ENCODE results near the gene GSX1.
"Not testable (repeated sequence)": the region's sequence is repeated elsewhere in the genome, so short reads cannot be mapped to it uniquely, and the experiment has no call there.

Gene GSX1

GRCh38 chr13:27792393-27793218, at the start of gene GSX1:
GSX1 (plus strand) TSS chr13:27792483; CDS start chr13:27792691, 208 bp downstream.
- peak; percentile 29 for DNase-seq (ENCODE audit: low read depth)
- H3K4me3 ChIP-seq (ENCODE audit: low read length) = no peak within 1 kb of the TSS
- TF ChIP-seq CTCF (conservative IDR thresholded peaks at IDR 0.05; ENCODE audit: low read depth, low read length) = no peak

- H3K4me3 ChIP-seq (ENCODE audit: low read length) = no peak overlapping the region
- DNase-seq (ENCODE audit: low read depth) = no peak
- no peak for TF ChIP-seq CTCF (conservative IDR thresholded peaks at IDR 0.05; ENCODE audit: low read depth, low read length)
Measured at GRCh38 chr13:27744801-27745200, 47.5 kb upstream of the GSX1 start.

- no peak overlapping the region for H3K4me3 ChIP-seq (ENCODE audit: low read length)
- no peak for TF ChIP-seq CTCF (conservative IDR thresholded peaks at IDR 0.05; ENCODE audit: low read depth, low read length)
- no peak for DNase-seq (ENCODE audit: low read depth)
Measured at GRCh38 chr13:27745301-27745700, 47.0 kb upstream of the GSX1 start.

GRCh38 chr13:27748143-27748542, 44.1 kb upstream of the GSX1 start:
- DNase-seq (ENCODE audit: low read depth); H3K4me3 ChIP-seq (ENCODE audit: low read length): not testable (repeated sequence)

GRCh38 chr13:27751953-27752532, 40.2 kb upstream of the GSX1 start:
- TF ChIP-seq CTCF (conservative IDR thresholded peaks at IDR 0.05; ENCODE audit: low read depth, low read length) = no peak
- no peak overlapping the region for H3K4me3 ChIP-seq (ENCODE audit: low read length)
- DNase-seq (ENCODE audit: low read depth) = no peak

- no peak for DNase-seq (ENCODE audit: low read depth)
- TF ChIP-seq CTCF (conservative IDR thresholded peaks at IDR 0.05; ENCODE audit: low read depth, low read length) = no peak
- no peak overlapping the region for H3K4me3 ChIP-seq (ENCODE audit: low read length)
Measured at GRCh38 chr13:27765650-27766049, 26.6 kb upstream of the GSX1 start.

GRCh38 chr13:27770809-27771208, 21.5 kb upstream of the GSX1 start:
- no peak for DNase-seq (ENCODE audit: low read depth)
- H3K4me3 ChIP-seq (ENCODE audit: low read length) = no peak overlapping the region
- peak; percentile 42 for TF ChIP-seq CTCF (conservative IDR thresholded peaks at IDR 0.05; ENCODE audit: low read depth, low read length)

Data from retinal pigment epithelial cell (primary cell).